Kidney epithelial cell (primary cell): ENCODE measurements around the gene PRDM10. TPM values are rescaled to one million over a fixed set of nuclear protein-coding genes. Genes with fewer than 3 reads are reported as not detected.

Experiments
- DNase-seq: peaks from one replicate; pipeline ENCODE4 v3.0.0-alpha.2; 2010; ENCODE audit warnings: low read depth
- H3K27me3 ChIP-seq: 2 replicates; pipeline ENCODE4 v1.6.0; 2011; ENCODE audit warnings: low read length; ENCODE audit not compliant: control insufficient read depth, insufficient read depth
- H3K36me3 ChIP-seq: 2 replicates; pipeline ENCODE4 v1.5.1; 2011; ENCODE audit warnings: low read length; ENCODE audit not compliant: control insufficient read depth, insufficient read depth
- H3K4me3 ChIP-seq: 2 replicates; pipeline ENCODE4 v1.5.1; 2011; ENCODE audit warnings: low read depth, mild to moderate bottlenecking, control low read depth, low read length
- CTCF ChIP-seq: IDR thresholded peaks from 2 replicates; pipeline ENCODE4 v1.5.1; 2011; ENCODE audit warnings: mild to moderate bottlenecking, moderate library complexity, low read length, control low read depth, inconsistent platforms; ENCODE audit not compliant: insufficient read depth, poor library complexity, severe bottlenecking
- total RNA-seq: library from RNA; depleted of rRNA; stranded (reverse); fragments of >200 nt; gene quantifications from 2 replicates; pipeline ENCODE4 v1.2.3, GENCODE V29; 2015

Gene PRDM10
- total RNA-seq, 1 donor from 2014 or later, result 7.1 TPM

DNA sequence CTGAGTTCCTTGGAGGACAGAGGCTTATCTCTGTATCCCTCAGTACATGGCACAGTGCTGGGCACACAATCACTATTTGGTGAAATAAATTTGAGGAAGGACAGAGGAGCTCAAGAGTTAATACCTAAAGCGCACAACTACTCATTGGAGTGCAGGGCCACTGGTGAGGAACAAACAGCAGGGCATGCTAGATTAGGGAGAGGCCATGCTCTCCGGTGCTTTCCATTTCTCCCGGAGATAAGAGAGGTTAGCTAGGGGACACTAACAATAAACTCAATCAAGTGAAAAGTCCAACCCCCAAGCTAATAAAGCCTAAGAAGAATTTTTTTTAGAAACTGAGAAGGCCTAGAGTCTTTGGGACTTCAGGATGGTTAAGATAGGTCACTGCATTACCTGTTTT, 136.3 kb downstream of the PRDM10 start:
- Histone ChIP-seq H3K4me3 (no peak overlapping the region), H3K36me3 (peaks cover 4% of the 10 kb centered on the region), H3K27me3 (no peaks in the 10 kb centered on the region)
- TF ChIP-seq CTCF, result no peak
- DNase-seq, result no peak

GRCh38 chr11:129865701-129866100, 136.9 kb downstream of the PRDM10 start:
- DNase-seq, result no peak
- H3K36me3 ChIP-seq, result peaks cover 4% of the 10 kb centered on the region
- TF ChIP-seq CTCF, result no peak

GRCh38 chr11:129864811-129865210, 137.8 kb downstream of the PRDM10 start:
- no peak overlapping the region for H3K4me3 ChIP-seq
- H3K36me3 ChIP-seq, result peaks cover 4% of the 10 kb centered on the region
- no peaks in the 10 kb centered on the region for H3K27me3 ChIP-seq
- DNase-seq, result no peak
- no peak for TF ChIP-seq CTCF

More at GRCh38 chr11:129865701-129866100, 136.9 kb downstream of the PRDM10 start:
- H3K4me3 ChIP-seq, result no peak overlapping the region
- H3K27me3 ChIP-seq, result no peaks in the 10 kb centered on the region

DNA sequence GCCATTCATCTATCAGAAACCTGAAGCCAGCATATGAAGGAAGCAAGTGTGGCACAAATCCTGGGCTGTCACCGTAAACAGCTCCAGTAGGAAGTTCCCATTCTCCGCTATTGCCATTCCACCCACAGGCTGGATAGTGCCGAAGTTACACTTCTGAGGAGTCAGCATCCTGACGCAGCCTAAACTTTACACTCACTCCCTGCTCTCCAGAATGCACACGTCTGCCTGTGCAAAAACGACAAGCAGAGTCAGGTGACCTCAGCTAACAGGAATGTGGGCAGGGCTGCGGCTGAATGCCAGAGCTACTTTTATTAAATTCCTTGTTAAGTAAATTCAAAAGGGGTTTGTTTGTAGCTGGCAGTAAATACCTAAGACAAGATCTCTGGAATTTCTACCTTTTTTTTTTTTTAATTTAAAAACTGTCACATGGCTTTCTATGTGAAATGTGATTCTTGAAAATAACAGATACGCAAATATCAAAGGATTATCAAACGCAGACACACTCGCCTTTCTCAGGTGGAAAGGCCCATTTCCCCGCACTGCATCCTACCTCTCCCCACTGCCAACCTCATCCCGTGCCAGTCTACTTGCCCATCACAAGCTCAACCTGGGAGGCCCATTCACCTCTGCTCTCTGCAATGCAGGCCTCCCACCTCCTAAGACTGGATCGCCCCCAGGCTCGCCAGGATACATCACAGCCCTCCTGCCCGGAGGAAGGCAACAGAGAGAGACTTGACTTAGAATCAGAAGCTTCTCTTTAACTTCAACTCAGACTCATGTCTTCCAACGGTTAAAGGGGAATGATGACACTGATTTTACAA, 140.7 kb downstream of the PRDM10 start:
- H3K36me3 ChIP-seq, result peaks cover 3% of the 10 kb centered on the region
- TF ChIP-seq CTCF, result no peak
- peak; percentile 94 for DNase-seq
- H3K4me3 ChIP-seq, result no peak overlapping the region
- H3K27me3 ChIP-seq, result no peaks in the 10 kb centered on the region

- no peak for DNase-seq
- TF ChIP-seq CTCF, result no peak
- no peak overlapping the region for H3K4me3 ChIP-seq
- H3K36me3 ChIP-seq, result no peaks in the 10 kb centered on the region
- H3K27me3 ChIP-seq, result no peaks in the 10 kb centered on the region
Observed at GRCh38 chr11:129856036-129856435, 146.6 kb downstream of the PRDM10 start.

- no peaks in the 10 kb centered on the region for H3K27me3 ChIP-seq
- H3K36me3 ChIP-seq, result no peaks in the 10 kb centered on the region
- no peak overlapping the region for H3K4me3 ChIP-seq
- DNase-seq, result no peak
- TF ChIP-seq CTCF, result no peak
Observed at GRCh38 chr11:129855086-129855485, 147.5 kb downstream of the PRDM10 start.
